Neural cell (in vitro differentiated cells): Measurements from ENCODE around the gene EPS8L2. TPM values are rescaled to one million over a fixed set of nuclear protein-coding genes. Genes with fewer than 3 reads are reported as not detected.
A peak's percentile ranks its signal among the peaks of the same experiment; 100 is the strongest.

Source experiments
- H2AFZ ChIP-seq: fragments of 200-600, 300-800 bp; sonication (generic), shearing (Covaris generic); 2 replicates; pipeline ENCODE4 v1.6.0; 2014; ENCODE audit warnings: low read depth, mild to moderate bottlenecking, antibody characterized with exemption, low read length, moderate library complexity
- H3F3A ChIP-seq: fragments of 200-600 bp; shearing (Covaris generic); 2 replicates; pipeline ENCODE4 v1.6.1; 2016; ENCODE audit warnings: mild to moderate bottlenecking, moderate library complexity, mixed read lengths, antibody characterized with exemption, low read length; ENCODE audit not compliant: insufficient read depth, poor library complexity, severe bottlenecking
- H3K27ac ChIP-seq: fragments of 200-600, 300-800 bp; sonication (generic), shearing (Covaris generic); 2 replicates; pipeline ENCODE4 v1.5.1; 2014; ENCODE audit warnings: mild to moderate bottlenecking, low read length, moderate library complexity
- H3K27me3 ChIP-seq: fragments of 300-800, 200-600 bp; sonication (generic), shearing (Covaris generic); 2 replicates; pipeline ENCODE4 v1.6.0; 2014; ENCODE audit warnings: mild to moderate bottlenecking, low read depth, low read length, moderate library complexity; ENCODE audit not compliant: insufficient read depth
- H3K36me3 ChIP-seq: fragments of 300-800, 200-600 bp; sonication (generic), shearing (Covaris generic); 2 replicates; pipeline ENCODE4 v1.5.1; 2014; ENCODE audit warnings: mild to moderate bottlenecking, antibody characterized with exemption, low read length, moderate library complexity; ENCODE audit not compliant: insufficient read depth
- H3K4me2 ChIP-seq: fragments of 300-800, 200-600 bp; sonication (generic), shearing (Covaris generic); 2 replicates; pipeline ENCODE4 v1.6.0; 2014; ENCODE audit warnings: mild to moderate bottlenecking, low read length
- H3K4me3 ChIP-seq: fragments of 300-800, 200-600 bp; sonication (generic), shearing (Covaris generic); 2 replicates; pipeline ENCODE4 v1.5.1; 2014; ENCODE audit warnings: mild to moderate bottlenecking, low read length, moderate library complexity
- H3K79me2 ChIP-seq: fragments of 200-600 bp; shearing (Covaris generic); replicated peaks from 2 replicates; pipeline ENCODE4 v1.6.0; 2014; ENCODE audit warnings: mild to moderate bottlenecking, low read length, moderate library complexity; ENCODE audit not compliant: insufficient read depth
- H3K9ac ChIP-seq: fragments of 300-800, 200-600 bp; sonication (generic), shearing (Covaris generic); 2 replicates; pipeline ENCODE4 v1.6.1; 2016; ENCODE audit warnings: mild to moderate bottlenecking, low read length, mixed read lengths
- H3K9me2 ChIP-seq: fragments of 200-600 bp; shearing (Covaris generic); 2 replicates; pipeline ENCODE4 v1.6.1; 2016; ENCODE audit warnings: mild to moderate bottlenecking, low read length, mixed read lengths; ENCODE audit not compliant: insufficient read depth
- H3K9me3 ChIP-seq: fragments of 200-600, 300-800 bp; sonication (generic), shearing (Covaris generic); 2 replicates; pipeline ENCODE4 v1.6.1; 2016; ENCODE audit warnings: mild to moderate bottlenecking, mixed run types, low read length, moderate library complexity, mixed read lengths
- H4K20me1 ChIP-seq: fragments of 200-600 bp; shearing (Covaris generic); 2 replicates; pipeline ENCODE4 v1.6.1; 2016; ENCODE audit warnings: mild to moderate bottlenecking, mixed run types; ENCODE audit not compliant: insufficient read depth
- EP300 ChIP-seq: fragments of 450-650 bp; conservative IDR thresholded peaks from 2 replicates; pipeline ENCODE4 v1.6.1; 2014; ENCODE audit warnings: antibody characterized with exemption, mild to moderate bottlenecking, moderate library complexity; ENCODE audit not compliant: poor library complexity, severe bottlenecking
- EZH2 ChIP-seq: fragments of 200-600, 300-800 bp; shearing (Covaris generic), sonication (generic); IDR thresholded peaks from 2 replicates; pipeline ENCODE4 v1.6.1; 2014; ENCODE audit warnings: antibody characterized with exemption, low read length, borderline replicate concordance, mild to moderate bottlenecking; ENCODE audit not compliant: insufficient read depth, poor library complexity, severe bottlenecking
- MXI1 ChIP-seq: fragments of 450-650 bp; conservative IDR thresholded peaks from 2 replicates; pipeline ENCODE4 v1.6.1; 2014; ENCODE audit warnings: antibody characterized with exemption, mild to moderate bottlenecking; ENCODE audit not compliant: poor library complexity, severe bottlenecking
- POLR2AphosphoS5 ChIP-seq: IDR thresholded peaks from 2 replicates; pipeline ENCODE4 v1.6.1; 2012
- RAD21 ChIP-seq: fragments of 450-650 bp; conservative IDR thresholded peaks from 2 replicates; pipeline ENCODE4 v1.6.1; 2014; ENCODE audit warnings: antibody characterized with exemption, mild to moderate bottlenecking, moderate library complexity
- REST ChIP-seq: IDR thresholded peaks from 2 replicates; pipeline ENCODE4 v1.6.1; 2012; ENCODE audit warnings: borderline replicate concordance
- SMC3 ChIP-seq: fragments of 450-650 bp; conservative IDR thresholded peaks from 2 replicates; pipeline ENCODE4 v1.6.1; 2014; ENCODE audit warnings: antibody characterized with exemption, mild to moderate bottlenecking, moderate library complexity; ENCODE audit not compliant: poor library complexity
- TAF1 ChIP-seq: IDR thresholded peaks from 2 replicates; pipeline ENCODE4 v1.6.1; 2012; ENCODE audit warnings: low read depth
- polyA plus RNA-seq: library from polyadenylated mRNA; depleted of rRNA; stranded (reverse); fragments of >200 nt; gene quantifications from 2 replicates; pipeline ENCODE4 v1.2.3, GENCODE V29; 2014
- TF ChIP-seq, protein P1 (sequence below): fragments of 450-650 bp; IDR thresholded peaks from 2 replicates; pipeline ENCODE4 v1.5.1; 2014; ENCODE audit warnings: antibody characterized with exemption, mild to moderate bottlenecking, moderate library complexity; ENCODE audit not compliant: poor library complexity, severe bottlenecking

Gene EPS8L2
- polyA plus RNA-seq, 1 donor from 2014 or later = 7.5 TPM

DNA sequence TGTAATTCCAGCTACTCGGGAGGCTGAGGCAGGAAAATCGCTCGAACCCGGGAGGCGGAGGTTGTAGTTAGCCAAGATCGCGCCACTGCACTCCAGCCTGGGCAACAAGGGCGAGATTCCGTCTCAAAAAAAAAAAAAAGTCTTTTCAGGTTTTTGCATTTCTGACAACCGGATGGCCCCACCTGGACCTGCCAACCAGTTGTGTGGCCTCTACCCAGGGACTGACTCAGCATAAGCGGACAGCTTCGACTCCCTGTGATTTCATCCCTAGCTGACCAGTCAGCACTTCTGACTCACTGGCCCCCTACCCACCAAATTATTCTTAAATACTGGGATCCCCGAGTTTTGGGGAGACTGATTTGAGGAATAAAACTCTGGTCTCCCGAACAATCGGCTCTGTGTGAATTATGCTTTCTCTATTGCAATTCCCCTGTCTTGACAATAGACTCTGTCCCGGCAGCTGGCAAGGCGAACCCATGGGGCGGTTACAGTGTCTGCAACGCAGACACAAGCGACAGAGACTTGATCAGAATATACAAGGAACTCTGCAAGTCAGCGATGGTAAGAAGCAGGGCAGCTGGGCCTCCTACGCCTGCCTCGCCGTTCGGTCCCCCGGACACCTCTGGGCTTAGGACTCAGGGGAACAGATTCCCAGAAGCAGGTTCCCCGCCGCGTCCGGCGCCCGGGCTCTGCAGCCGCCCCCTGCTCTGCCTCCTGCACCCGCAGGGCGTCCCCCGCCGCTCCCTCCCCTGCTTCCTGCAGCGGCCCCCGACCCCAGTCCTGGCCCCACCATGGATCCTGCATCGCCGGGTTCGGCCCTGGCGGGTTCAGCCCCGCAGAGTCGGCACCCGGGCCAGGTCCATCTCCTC lies 40.5 kb downstream of the EPS8L2 start:
- Histone ChIP-seq H4K20me1 (no peaks in the 10 kb centered on the region), H3K9me2 (no peaks in the 10 kb centered on the region), H3K4me3 (peak overlapping the region; percentile 97), H3F3A (no peaks in the 10 kb centered on the region), H3K36me3 (no peaks in the 10 kb centered on the region), H3K27me3 (no peaks in the 10 kb centered on the region), H3K4me2 (peak overlapping the region; percentile 56), H2AFZ (peak overlapping the region; percentile 80), H3K9me3 (no peaks in the 10 kb centered on the region), H3K27ac (peak overlapping the region; percentile 87), H3K9ac (peak overlapping the region; percentile 94), H3K79me2 (peaks cover 22% of the 10 kb centered on the region)
- no peak for TF ChIP-seq TAF1
- TF ChIP-seq EP300 = no peak
- TF ChIP-seq MXI1 = no peak
- TF ChIP-seq SMC3 = no peak
- no peak for TF ChIP-seq POLR2AphosphoS5
- no peak for TF ChIP-seq REST
- TF ChIP-seq EZH2 = no peak
- no peak for TF ChIP-seq RAD21
- TF ChIP-seq, protein P1, sequence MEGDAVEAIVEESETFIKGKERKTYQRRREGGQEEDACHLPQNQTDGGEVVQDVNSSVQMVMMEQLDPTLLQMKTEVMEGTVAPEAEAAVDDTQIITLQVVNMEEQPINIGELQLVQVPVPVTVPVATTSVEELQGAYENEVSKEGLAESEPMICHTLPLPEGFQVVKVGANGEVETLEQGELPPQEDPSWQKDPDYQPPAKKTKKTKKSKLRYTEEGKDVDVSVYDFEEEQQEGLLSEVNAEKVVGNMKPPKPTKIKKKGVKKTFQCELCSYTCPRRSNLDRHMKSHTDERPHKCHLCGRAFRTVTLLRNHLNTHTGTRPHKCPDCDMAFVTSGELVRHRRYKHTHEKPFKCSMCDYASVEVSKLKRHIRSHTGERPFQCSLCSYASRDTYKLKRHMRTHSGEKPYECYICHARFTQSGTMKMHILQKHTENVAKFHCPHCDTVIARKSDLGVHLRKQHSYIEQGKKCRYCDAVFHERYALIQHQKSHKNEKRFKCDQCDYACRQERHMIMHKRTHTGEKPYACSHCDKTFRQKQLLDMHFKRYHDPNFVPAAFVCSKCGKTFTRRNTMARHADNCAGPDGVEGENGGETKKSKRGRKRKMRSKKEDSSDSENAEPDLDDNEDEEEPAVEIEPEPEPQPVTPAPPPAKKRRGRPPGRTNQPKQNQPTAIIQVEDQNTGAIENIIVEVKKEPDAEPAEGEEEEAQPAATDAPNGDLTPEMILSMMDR = no peak

- Histone ChIP-seq H3K36me3 (no peaks in the 10 kb centered on the region), H3F3A (no peaks in the 10 kb centered on the region), H3K4me2 (peak within 1 kb of the TSS; percentile 94), H4K20me1 (no peaks in the 10 kb centered on the region), H2AFZ (peak within 1 kb of the TSS; percentile 80), H3K9me3 (no peaks in the 10 kb centered on the region), H3K9me2 (no peaks in the 10 kb centered on the region), H3K9ac (peak within 1 kb of the TSS; percentile 94), H3K27ac (peak within 1 kb of the TSS; percentile 87), H3K79me2 (peaks cover 22% of the 10 kb centered on the region), H3K27me3 (no peaks in the 10 kb centered on the region), H3K4me3 (peak within 1 kb of the TSS; percentile 97)
- TF ChIP-seq EZH2 (no peak), RAD21 (peak; percentile 26), POLR2AphosphoS5 (peak; percentile 83), MXI1 (peak; percentile 74), TAF1 (peak; percentile 84), SMC3 (peak; percentile 34), REST (peak; percentile 65), EP300 (peak; percentile 50)
- TF ChIP-seq, protein P1 = peak; percentile 66
These were observed 41.4 kb downstream of the EPS8L2 start, which contains the start of gene TALDO1 for GRCh38 chr11:747158-748006. Gene TALDO1, plus strand, starts transcription at chr11:747464. Its CDS starts 18 bp downstream, at chr11:747482.
